ENCODE measurements around the gene LIPC.

DNA sequence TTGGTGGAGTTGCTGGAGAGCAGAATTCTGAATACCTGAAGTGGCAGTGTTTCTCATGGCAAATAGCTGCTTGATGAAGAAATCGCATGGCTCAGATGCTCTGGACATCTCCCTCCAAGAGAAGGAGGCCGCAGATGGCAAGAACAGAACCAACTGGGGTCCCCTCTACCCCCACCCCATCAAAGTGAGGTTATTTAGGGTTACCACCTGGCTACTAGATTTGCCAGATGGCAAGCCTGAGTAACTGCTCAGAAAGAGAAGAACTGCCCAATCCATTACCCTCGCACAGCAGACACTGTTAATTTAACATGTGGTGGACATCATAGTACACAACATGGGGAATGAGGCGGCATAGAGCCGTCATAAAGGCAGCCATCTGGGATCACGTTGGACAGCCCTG lies 30.5 kb upstream of the LIPC start:
- TF ChIP-seq, protein P1, sequence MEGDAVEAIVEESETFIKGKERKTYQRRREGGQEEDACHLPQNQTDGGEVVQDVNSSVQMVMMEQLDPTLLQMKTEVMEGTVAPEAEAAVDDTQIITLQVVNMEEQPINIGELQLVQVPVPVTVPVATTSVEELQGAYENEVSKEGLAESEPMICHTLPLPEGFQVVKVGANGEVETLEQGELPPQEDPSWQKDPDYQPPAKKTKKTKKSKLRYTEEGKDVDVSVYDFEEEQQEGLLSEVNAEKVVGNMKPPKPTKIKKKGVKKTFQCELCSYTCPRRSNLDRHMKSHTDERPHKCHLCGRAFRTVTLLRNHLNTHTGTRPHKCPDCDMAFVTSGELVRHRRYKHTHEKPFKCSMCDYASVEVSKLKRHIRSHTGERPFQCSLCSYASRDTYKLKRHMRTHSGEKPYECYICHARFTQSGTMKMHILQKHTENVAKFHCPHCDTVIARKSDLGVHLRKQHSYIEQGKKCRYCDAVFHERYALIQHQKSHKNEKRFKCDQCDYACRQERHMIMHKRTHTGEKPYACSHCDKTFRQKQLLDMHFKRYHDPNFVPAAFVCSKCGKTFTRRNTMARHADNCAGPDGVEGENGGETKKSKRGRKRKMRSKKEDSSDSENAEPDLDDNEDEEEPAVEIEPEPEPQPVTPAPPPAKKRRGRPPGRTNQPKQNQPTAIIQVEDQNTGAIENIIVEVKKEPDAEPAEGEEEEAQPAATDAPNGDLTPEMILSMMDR (IDR thresholded peaks at IDR 0.05 in 4 of 5, conservative IDR thresholded peaks at IDR 0.05 in 1 of 5), result no peak
- TF ChIP-seq POLR2A (IDR thresholded peaks at IDR 0.05), result no peak
